GM18519 (cell line): ENCODE measurements around the gene LYPD5.
"Not testable (repeated sequence)": the region's sequence is repeated elsewhere in the genome, so short reads cannot be mapped to it uniquely, and the experiment has no call there.

Experiments
- ATAC-seq: cut with Tn5 transposase; IDR thresholded peaks from one replicate; pipeline ENCODE4 v1.9.1; 2021; ENCODE audit warnings: mild to moderate bottlenecking, moderate library complexity; ENCODE audit not compliant: unreplicated experiment, low FRiP score

LYPD5 gene

GRCh38 chr19:43806848-43807247, 4.6 kb upstream of the LYPD5 start:
- no peak for ATAC-seq

GRCh38 chr19:43806401-43806800, 4.2 kb upstream of the LYPD5 start:
- not testable (repeated sequence) for ATAC-seq

GRCh38 chr19:43804432-43804831, 2.2 kb upstream of the LYPD5 start:
- no peak for ATAC-seq

- no peak for ATAC-seq
These were observed 2.6 kb downstream of the LYPD5 start for GRCh38 chr19:43799502-43800142.

GRCh38 chr19:43798546-43799409, 3.5 kb downstream of the LYPD5 start:
- no peak for ATAC-seq

GRCh38 chr19:43798026-43798545, 4.2 kb downstream of the LYPD5 start:
- ATAC-seq, result no peak

- ATAC-seq, result no peak
These were observed 4.7 kb downstream of the LYPD5 start for GRCh38 chr19:43797556-43797955.

- no peak for ATAC-seq
These were observed 5.1 kb downstream of the LYPD5 start for GRCh38 chr19:43797118-43797517.

- no peak for ATAC-seq
These were observed 11.7 kb downstream of the LYPD5 start for GRCh38 chr19:43790587-43790986.

GRCh38 chr19:43789029-43789428, 13.2 kb downstream of the LYPD5 start:
- ATAC-seq, result no peak

- ATAC-seq, result no peak
These were observed 15.6 kb downstream of the LYPD5 start for GRCh38 chr19:43786665-43787064.

GRCh38 chr19:43784981-43785808, 17.1 kb downstream of the LYPD5 start:
- ATAC-seq, result no peak

- ATAC-seq, result no peak
These were observed 17.8 kb downstream of the LYPD5 start for GRCh38 chr19:43784241-43784980.

- no peak for ATAC-seq
These were observed 18.6 kb downstream of the LYPD5 start for GRCh38 chr19:43783636-43784035.

GRCh38 chr19:43782689-43783231, 19.5 kb downstream of the LYPD5 start:
- no peak for ATAC-seq

- no peak for ATAC-seq
These were observed 20.0 kb downstream of the LYPD5 start for GRCh38 chr19:43782311-43782660.

- ATAC-seq, result no peak
These were observed 20.5 kb downstream of the LYPD5 start for GRCh38 chr19:43781630-43782310.

- no peak for ATAC-seq
These were observed 21.3 kb downstream of the LYPD5 start, which contains the start of gene KCNN4 for GRCh38 chr19:43780706-43781525. Gene KCNN4 (minus strand): TSS chr19:43780973. CDS start chr19:43780861, 112 bp downstream.
